DOHH2 (cell line): ENCODE results near the gene HELB.

Experiments used
- H3F3A ChIP-seq: fragments of 200-600 bp; sonication (generic), shearing (Covaris generic); 2 replicates; pipeline ENCODE4 v1.6.0; 2016; ENCODE audit warnings: antibody characterized with exemption, mild to moderate bottlenecking; ENCODE audit not compliant: control insufficient read depth, insufficient read depth
- H3K27ac ChIP-seq: fragments of 200-600 bp; sonication (generic); 2 replicates; pipeline ENCODE4 v1.5.1; 2014; ENCODE audit warnings: low read depth, mild to moderate bottlenecking, low read length, moderate library complexity
- H3K27me3 ChIP-seq: fragments of 200-600 bp; sonication (generic); 2 replicates; pipeline ENCODE4 v1.6.1; 2014; ENCODE audit warnings: mild to moderate bottlenecking, low read length, mixed read lengths; ENCODE audit not compliant: control insufficient read depth
- H3K36me3 ChIP-seq: fragments of 200-600 bp; sonication (generic); 2 replicates; pipeline ENCODE4 v1.6.1; 2014; ENCODE audit warnings: mild to moderate bottlenecking, low read length, moderate library complexity, mixed read lengths; ENCODE audit not compliant: control insufficient read depth
- H3K4me1 ChIP-seq: fragments of 200-600 bp; sonication (generic); 2 replicates; pipeline ENCODE4 v1.6.1; 2014; ENCODE audit warnings: mild to moderate bottlenecking, low read length, mixed read lengths; ENCODE audit not compliant: control insufficient read depth
- H3K4me2 ChIP-seq: fragments of 200-600 bp; sonication (generic); 2 replicates; pipeline ENCODE4 v1.6.0; 2014; ENCODE audit warnings: mild to moderate bottlenecking, low read length, moderate library complexity
- H3K4me3 ChIP-seq: fragments of 200-600 bp; sonication (generic); 2 replicates; pipeline ENCODE4 v1.5.1; 2014; ENCODE audit warnings: mild to moderate bottlenecking, low read length, mixed read lengths
- H3K79me2 ChIP-seq: fragments of 200-600 bp; sonication (generic); 2 replicates; pipeline ENCODE4 v1.6.1; 2014; ENCODE audit warnings: mild to moderate bottlenecking, low read length, mixed read lengths; ENCODE audit not compliant: control insufficient read depth
- H3K9me2 ChIP-seq: fragments of 200-600 bp; sonication (generic); replicated peaks from 2 replicates; pipeline ENCODE4 v1.6.1; 2014; ENCODE audit warnings: mild to moderate bottlenecking, low read length, mixed read lengths; ENCODE audit not compliant: control insufficient read depth
- H3K9me3 ChIP-seq: fragments of 200-600 bp; sonication (generic); 2 replicates; pipeline ENCODE4 v1.6.1; 2014; ENCODE audit warnings: antibody characterized with exemption, low read length, mixed read lengths; ENCODE audit not compliant: control insufficient read depth, insufficient read depth
- H4K20me1 ChIP-seq: fragments of 200-600 bp; sonication (generic); 2 replicates; pipeline ENCODE4 v1.6.0; 2014; ENCODE audit warnings: low read depth, mild to moderate bottlenecking, antibody characterized with exemption, low read length, moderate library complexity; ENCODE audit not compliant: control insufficient read depth, insufficient read depth
- CTCF ChIP-seq: fragments of 200-600 bp; sonication (generic); IDR thresholded peaks from one replicate; pipeline ENCODE4 v1.5.1; 2014; ENCODE audit warnings: antibody characterized with exemption, mild to moderate bottlenecking, low read depth, low read length; ENCODE audit not compliant: poor library complexity, severe bottlenecking
- EZH2phosphoT487 ChIP-seq: fragments of 200-600 bp; sonication (generic); IDR thresholded peaks from 2 replicates; pipeline ENCODE4 v1.6.1; 2017; ENCODE audit warnings: borderline replicate concordance, mild to moderate bottlenecking, antibody characterized with exemption, low read length, moderate library complexity, mixed read lengths

The HELB gene

GRCh38 chr12:66321435-66321834 lies 19.1 kb downstream of the HELB start:
- no peak overlapping the region for H3K4me2 ChIP-seq
- no peak overlapping the region for H3K4me3 ChIP-seq

GRCh38 chr12:66323017-66323416 lies 20.7 kb downstream of the HELB start:
- H3K4me2 ChIP-seq, result no peak overlapping the region
- H3K27me3 ChIP-seq, result no peaks in the 10 kb centered on the region
- H3K4me3 ChIP-seq, result no peak overlapping the region
- H3K9me3 ChIP-seq, result no peaks in the 10 kb centered on the region
- H3K4me1 ChIP-seq, result no peaks in the 10 kb centered on the region
- TF ChIP-seq CTCF (no peak), EZH2phosphoT487 (no peak)
- H3K27ac ChIP-seq, result no peak overlapping the region
- H3K9me2 ChIP-seq, result no peaks in the 10 kb centered on the region
- H3K79me2 ChIP-seq, result no peaks in the 10 kb centered on the region
- no peaks in the 10 kb centered on the region for H3K36me3 ChIP-seq
- H3F3A ChIP-seq, result no peaks in the 10 kb centered on the region
- H4K20me1 ChIP-seq, result no peaks in the 10 kb centered on the region

More at GRCh38 chr12:66321435-66321834, 19.1 kb downstream of the HELB start:
- H4K20me1 ChIP-seq, result no peaks in the 10 kb centered on the region
- no peaks in the 10 kb centered on the region for H3K27me3 ChIP-seq
- TF ChIP-seq CTCF (no peak), EZH2phosphoT487 (no peak)
- no peaks in the 10 kb centered on the region for H3K9me2 ChIP-seq
- no peaks in the 10 kb centered on the region for H3F3A ChIP-seq
- H3K9me3 ChIP-seq, result no peaks in the 10 kb centered on the region
- H3K4me1 ChIP-seq, result no peaks in the 10 kb centered on the region
- no peaks in the 10 kb centered on the region for H3K79me2 ChIP-seq
- no peaks in the 10 kb centered on the region for H3K36me3 ChIP-seq
- no peak overlapping the region for H3K27ac ChIP-seq

- Histone ChIP-seq H4K20me1 (no peaks in the 10 kb centered on the region), H3K27ac (no peak overlapping the region), H3K4me1 (no peaks in the 10 kb centered on the region), H3K27me3 (no peaks in the 10 kb centered on the region), H3F3A (no peaks in the 10 kb centered on the region), H3K4me2 (no peak overlapping the region), H3K9me3 (no peaks in the 10 kb centered on the region), H3K4me3 (no peak overlapping the region), H3K36me3 (no peaks in the 10 kb centered on the region), H3K9me2 (no peaks in the 10 kb centered on the region), H3K79me2 (no peaks in the 10 kb centered on the region)
- TF ChIP-seq CTCF (no peak), EZH2phosphoT487 (no peak)
Observed at GRCh38 chr12:66329941-66330340, 27.6 kb downstream of the HELB start.

GRCh38 chr12:66331016-66331415 lies 28.7 kb downstream of the HELB start:
- H3F3A ChIP-seq, result no peaks in the 10 kb centered on the region
- H4K20me1 ChIP-seq, result no peaks in the 10 kb centered on the region
- H3K27me3 ChIP-seq, result no peaks in the 10 kb centered on the region
- TF ChIP-seq EZH2phosphoT487 (no peak), CTCF (no peak)
- no peak overlapping the region for H3K4me2 ChIP-seq
- no peaks in the 10 kb centered on the region for H3K36me3 ChIP-seq
- no peak overlapping the region for H3K4me3 ChIP-seq
- H3K4me1 ChIP-seq, result no peaks in the 10 kb centered on the region
- H3K79me2 ChIP-seq, result no peaks in the 10 kb centered on the region
- no peaks in the 10 kb centered on the region for H3K9me3 ChIP-seq
- H3K9me2 ChIP-seq, result no peaks in the 10 kb centered on the region
- H3K27ac ChIP-seq, result no peak overlapping the region
